Panc1 (cell line): ENCODE results near the gene DUSP12.

Experiments
- CTCF ChIP-seq: fragments of 450-650 bp; IDR thresholded peaks from 2 replicates; pipeline ENCODE4 v1.5.1; 2017; ENCODE audit warnings: mild to moderate bottlenecking
- REST ChIP-seq, 2 experiments: IDR thresholded peaks; 2 replicates each; pipeline ENCODE4 v1.6.1; 2011 to 2012; ENCODE audit warnings: low read depth in 2 of 2, control low read depth in 1 of 2, low read length in 1 of 2, mild to moderate bottlenecking in 1 of 2, moderate library complexity in 1 of 2; ENCODE audit not compliant: insufficient read depth in 1 of 2

GRCh38 chr1:161719325-161719611 lies 30.3 kb upstream of the DUSP12 start:
- TF ChIP-seq CTCF (no peak), REST (IDR thresholded peaks at IDR 0.05; ENCODE audit: insufficient read depth in 1 of 2, low read depth in 2 of 2, low read length in 1 of 2) (no peak)
